GOT3 (cell line): ENCODE data around the gene GATA6.

ENCODE experiments used
- DNase-seq: peaks from one replicate; lab custom pipeline; 2025; ENCODE audit warnings: mixed read lengths; lab: John Stamatoyannopoulos, UW

Gene GATA6

GRCh38 chr18:22169011-22169888 lies at the start of gene GATA6:
Gene GATA6, plus strand, starts transcription at chr18:22169589. Its CDS starts 1,556 bp downstream, at chr18:22171145.
- DNase-seq: no peak

GRCh38 chr18:22124970-22125369 lies 44.4 kb upstream of the GATA6 start:
- no peak for DNase-seq

- DNase-seq: no peak
These were observed 40.4 kb upstream of the GATA6 start for GRCh38 chr18:22128954-22129353.

- DNase-seq: no peak
These were observed 39.6 kb upstream of the GATA6 start for GRCh38 chr18:22129778-22130177.

- no peak for DNase-seq
These were observed 37.1 kb upstream of the GATA6 start for GRCh38 chr18:22132258-22132657.

- no peak for DNase-seq
These were observed 36.6 kb upstream of the GATA6 start for GRCh38 chr18:22132763-22133162.

GRCh38 chr18:22136395-22136794 lies 33.0 kb upstream of the GATA6 start:
- no peak for DNase-seq

- DNase-seq: no peak
These were observed 28.2 kb upstream of the GATA6 start for GRCh38 chr18:22141211-22141610.

- no peak for DNase-seq
These were observed 25.7 kb upstream of the GATA6 start for GRCh38 chr18:22143347-22144340.

GRCh38 chr18:22145160-22145559 lies 24.2 kb upstream of the GATA6 start:
- DNase-seq: no peak

GRCh38 chr18:22149710-22150109 lies 19.7 kb upstream of the GATA6 start:
- DNase-seq: no peak

- no peak for DNase-seq
These were observed 17.3 kb upstream of the GATA6 start for GRCh38 chr18:22152093-22152492.

GRCh38 chr18:22153428-22153827 lies 16.0 kb upstream of the GATA6 start:
- no peak for DNase-seq

GRCh38 chr18:22155584-22155983 lies 13.8 kb upstream of the GATA6 start:
- no peak for DNase-seq

- no peak for DNase-seq
These were observed 10.4 kb upstream of the GATA6 start for GRCh38 chr18:22159014-22159413.

GRCh38 chr18:22161090-22161489 lies 8.3 kb upstream of the GATA6 start:
- DNase-seq: no peak

- no peak for DNase-seq
These were observed 5.8 kb upstream of the GATA6 start for GRCh38 chr18:22163416-22164161.

GRCh38 chr18:22164337-22165048 lies 4.9 kb upstream of the GATA6 start:
- no peak for DNase-seq

GRCh38 chr18:22165049-22165602 lies 4.3 kb upstream of the GATA6 start:
- DNase-seq: no peak

- no peak for DNase-seq
These were observed 3.8 kb upstream of the GATA6 start for GRCh38 chr18:22165603-22166068.
